ENCODE measurements around the gene SEC61B.
A peak's percentile ranks its signal among the peaks of the same experiment; 100 is the strongest.

The SEC61B gene

GRCh38 chr9:99241106-99241505, 19.0 kb downstream of the SEC61B start:
- no peak overlapping the region for H3K4me3 ChIP-seq (ENCODE audit: control insufficient read depth, low read depth, low read length)
- no peak for TF ChIP-seq CTCF (conservative IDR thresholded peaks at IDR 0.05; ENCODE audit: control insufficient read depth, insufficient read depth, low read depth, low read length)
- no peak for DNase-seq (ENCODE audit: low read depth)

- no peak for TF ChIP-seq CTCF (conservative IDR thresholded peaks at IDR 0.05; ENCODE audit: control insufficient read depth, insufficient read depth, low read depth, low read length)
- H3K4me3 ChIP-seq (ENCODE audit: control insufficient read depth, low read depth, low read length), result no peak overlapping the region
- DNase-seq (ENCODE audit: low read depth), result no peak
Measured at GRCh38 chr9:99244344-99245260, 22.5 kb downstream of the SEC61B start.

GRCh38 chr9:99249619-99250018, 27.5 kb downstream of the SEC61B start:
- no peak overlapping the region for H3K4me3 ChIP-seq (ENCODE audit: control insufficient read depth, low read depth, low read length)
- no peak for DNase-seq (ENCODE audit: low read depth)
- TF ChIP-seq CTCF (conservative IDR thresholded peaks at IDR 0.05; ENCODE audit: control insufficient read depth, insufficient read depth, low read depth, low read length), result no peak

GRCh38 chr9:99251157-99251556, 29.1 kb downstream of the SEC61B start:
- no peak for TF ChIP-seq CTCF (conservative IDR thresholded peaks at IDR 0.05; ENCODE audit: control insufficient read depth, insufficient read depth, low read depth, low read length)
- no peak for DNase-seq (ENCODE audit: low read depth)
- H3K4me3 ChIP-seq (ENCODE audit: control insufficient read depth, low read depth, low read length), result no peak overlapping the region

- DNase-seq (ENCODE audit: low read depth), result no peak
- H3K4me3 ChIP-seq (ENCODE audit: control insufficient read depth, low read depth, low read length), result no peak overlapping the region
- no peak for TF ChIP-seq CTCF (conservative IDR thresholded peaks at IDR 0.05; ENCODE audit: control insufficient read depth, insufficient read depth, low read depth, low read length)
Measured at GRCh38 chr9:99253134-99253533, 31.1 kb downstream of the SEC61B start.

- H3K4me3 ChIP-seq (ENCODE audit: control insufficient read depth, low read depth, low read length), result no peak overlapping the region
- TF ChIP-seq CTCF (conservative IDR thresholded peaks at IDR 0.05; ENCODE audit: control insufficient read depth, insufficient read depth, low read depth, low read length), result no peak
- DNase-seq (ENCODE audit: low read depth), result peak; percentile 19
Measured at GRCh38 chr9:99253772-99254431, 31.8 kb downstream of the SEC61B start.
